ENCODE data around the gene FBLN1.
"Not testable (repeated sequence)": the region's sequence is repeated elsewhere in the genome, so short reads cannot be mapped to it uniquely, and the experiment has no call there.

FBLN1 gene

DNA sequence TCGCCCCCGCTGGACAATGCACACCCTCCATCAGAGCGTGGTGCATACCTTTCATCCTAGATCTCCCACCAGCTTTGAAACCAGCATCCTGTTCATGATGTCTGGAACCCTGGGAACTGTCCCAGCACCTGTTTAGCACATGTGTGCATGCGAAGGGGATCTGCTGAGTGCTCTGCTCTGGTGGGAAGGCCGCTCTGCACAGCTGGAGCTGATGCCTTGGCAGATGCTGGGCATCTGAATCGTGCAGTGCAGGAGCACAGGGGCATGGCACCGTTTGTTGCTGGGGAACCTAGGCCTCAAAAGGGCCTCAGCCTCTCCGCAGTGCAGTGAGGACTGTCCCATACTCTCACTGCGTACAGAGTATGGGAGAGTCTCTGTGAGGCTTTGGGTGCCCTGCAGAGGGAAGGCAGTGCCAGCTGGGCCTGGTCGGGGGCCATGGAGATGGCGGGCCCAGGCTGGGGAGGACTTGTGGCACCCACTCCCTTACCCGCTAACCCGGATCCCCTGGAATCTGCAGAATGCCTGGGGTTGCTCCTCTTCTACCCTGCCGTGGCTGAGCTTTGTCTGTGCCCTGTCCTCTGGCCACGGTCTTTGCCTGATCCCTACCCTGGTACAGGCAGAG lies 96.0 kb downstream of the FBLN1 start:
- no peak overlapping the region for H3K4me3 Mint-ChIP-seq
- ATAC-seq (no peak), DNase-seq (no peak)
- no peaks in the 10 kb centered on the region for H3K9me3 Mint-ChIP-seq
- H3K4me1 Mint-ChIP-seq, result peaks cover 11% of the 10 kb centered on the region
- peak overlapping the region in 1 of 2 donors; percentile 89 for H3K27ac Mint-ChIP-seq
- no peaks in the 10 kb centered on the region for H3K27me3 Mint-ChIP-seq

GRCh38 chr22:45599836-45600577 lies 97.3 kb downstream of the FBLN1 start:
- Mint-ChIP-seq H3K4me3 (no peak overlapping the region), H3K4me1 (peaks cover 11% of the 10 kb centered on the region), H3K27ac (no peak overlapping the region), H3K27me3 (no peaks in the 10 kb centered on the region), H3K9me3 (no peaks in the 10 kb centered on the region)
- ATAC-seq, result no peak
- no peak for DNase-seq

GRCh38 chr22:45600790-45601730 lies 98.4 kb downstream of the FBLN1 start:
- DNase-seq (no peak), ATAC-seq (no peak)
- Mint-ChIP-seq H3K9me3 (no peaks in the 10 kb centered on the region), H3K4me1 (peaks cover 11% of the 10 kb centered on the region), H3K27ac (no peak overlapping the region), H3K27me3 (no peaks in the 10 kb centered on the region), H3K4me3 (no peak overlapping the region)

- no peaks in the 10 kb centered on the region for H3K27me3 Mint-ChIP-seq
- peaks cover 11% of the 10 kb centered on the region for H3K4me1 Mint-ChIP-seq
- no peak overlapping the region for H3K27ac Mint-ChIP-seq
- ATAC-seq, result no peak
- no peak for DNase-seq
- no peak overlapping the region for H3K4me3 Mint-ChIP-seq
- no peaks in the 10 kb centered on the region for H3K9me3 Mint-ChIP-seq
Observed at GRCh38 chr22:45602004-45602733, 99.5 kb downstream of the FBLN1 start.

GRCh38 chr22:45602824-45603595 lies 100.3 kb downstream of the FBLN1 start:
- ATAC-seq (no peak), DNase-seq (no peak)
- no peaks in the 10 kb centered on the region for H3K27me3 Mint-ChIP-seq
- peaks cover 11% of the 10 kb centered on the region for H3K4me1 Mint-ChIP-seq
- H3K27ac Mint-ChIP-seq, result no peak overlapping the region
- no peaks in the 10 kb centered on the region for H3K9me3 Mint-ChIP-seq
- H3K4me3 Mint-ChIP-seq, result no peak overlapping the region

DNA sequence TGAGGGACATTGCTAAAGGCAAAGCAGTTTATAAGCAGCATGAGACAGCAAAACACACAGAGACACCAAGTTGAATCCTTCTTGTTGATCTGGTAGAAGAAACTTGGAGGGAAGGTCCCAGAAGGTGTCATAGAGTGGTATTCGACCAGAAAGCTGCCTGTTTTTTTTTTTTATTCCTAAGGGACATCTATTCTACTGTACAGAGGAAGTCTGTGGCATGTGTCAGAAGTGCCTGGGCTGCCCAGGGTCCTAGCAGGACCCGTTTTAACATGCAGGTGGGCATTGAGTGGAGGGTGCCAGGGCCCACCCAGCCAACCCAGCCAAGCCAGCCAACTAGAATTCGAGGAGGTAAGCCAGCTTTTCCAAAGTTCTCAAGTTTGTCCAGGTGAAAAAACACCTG lies 100.9 kb downstream of the FBLN1 start:
- H3K4me3 Mint-ChIP-seq, result no peak overlapping the region
- H3K9me3 Mint-ChIP-seq, result no peaks in the 10 kb centered on the region
- ATAC-seq, result no peak
- no peaks in the 10 kb centered on the region for H3K27me3 Mint-ChIP-seq
- H3K4me1 Mint-ChIP-seq, result peaks cover 16% of the 10 kb centered on the region
- DNase-seq, result no peak
- peak overlapping the region in 1 of 2 donors; percentile 53 for H3K27ac Mint-ChIP-seq

GRCh38 chr22:45608045-45608444 lies 105.4 kb downstream of the FBLN1 start:
- not testable (repeated sequence) for H3K9me3 Mint-ChIP-seq, H3K27ac Mint-ChIP-seq, H3K4me3 Mint-ChIP-seq, H3K27me3 Mint-ChIP-seq, DNase-seq, ATAC-seq
- H3K4me1 Mint-ChIP-seq, result peaks cover 21% of the 10 kb centered on the region

- Mint-ChIP-seq H3K27ac (peak overlapping the region; percentile 74 to 89), H3K4me1 (peaks cover 21% of the 10 kb centered on the region), H3K4me3 (peak overlapping the region; percentile 12 to 47), H3K9me3 (no peaks in the 10 kb centered on the region), H3K27me3 (no peaks in the 10 kb centered on the region)
- DNase-seq (peak; percentile 21 to 24), ATAC-seq (peak; percentile 87)
Observed at GRCh38 chr22:45608763-45609180, 106.1 kb downstream of the FBLN1 start.

DNA sequence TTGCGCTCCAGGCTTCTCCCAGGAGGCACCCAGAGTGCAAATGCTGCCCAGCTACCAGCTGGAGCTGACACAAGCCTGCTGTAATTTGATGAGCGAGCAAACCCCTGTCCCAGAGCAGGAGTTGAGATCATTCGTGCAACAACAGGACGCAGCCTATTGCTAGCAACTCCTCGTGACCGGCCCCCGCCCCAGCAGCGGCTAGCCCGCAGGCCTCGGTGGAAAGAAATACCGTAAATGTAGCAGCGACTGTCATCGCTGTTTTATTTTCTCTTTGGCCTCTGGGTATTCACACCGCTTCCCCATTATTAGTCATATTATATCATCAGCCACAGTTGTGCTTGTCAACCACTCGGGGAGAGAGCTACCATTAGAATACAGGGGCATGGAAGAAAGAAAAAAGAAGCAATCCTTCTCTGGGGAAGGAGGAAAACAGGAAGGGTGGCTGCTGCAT lies 109.8 kb downstream of the FBLN1 start:
- Mint-ChIP-seq H3K9me3 (no peaks in the 10 kb centered on the region), H3K4me3 (peak overlapping the region; percentile 9 to 57), H3K4me1 (peaks cover 21% of the 10 kb centered on the region), H3K27ac (peak overlapping the region; percentile 49 to 59), H3K27me3 (no peaks in the 10 kb centered on the region)
- ATAC-seq (peak; percentile 74), DNase-seq (peak; percentile 7 to 34)

GRCh38 chr22:45612940-45613339 lies 110.3 kb downstream of the FBLN1 start:
- Mint-ChIP-seq H3K9me3 (no peaks in the 10 kb centered on the region), H3K4me1 (peaks cover 21% of the 10 kb centered on the region), H3K4me3 (peak overlapping the region; percentile 9 to 57), H3K27me3 (no peaks in the 10 kb centered on the region), H3K27ac (peak overlapping the region; percentile 49 to 59)
- DNase-seq (no peak), ATAC-seq (no peak)

GRCh38 chr22:45615364-45615763 lies 112.7 kb downstream of the FBLN1 start:
- Mint-ChIP-seq H3K27me3 (no peaks in the 10 kb centered on the region), H3K4me3 (no peak overlapping the region), H3K27ac (no peak overlapping the region), H3K9me3 (no peaks in the 10 kb centered on the region), H3K4me1 (peaks cover 19% of the 10 kb centered on the region)
- DNase-seq (no peak), ATAC-seq (no peak)

- H3K27me3 Mint-ChIP-seq, result no peaks in the 10 kb centered on the region
- H3K9me3 Mint-ChIP-seq, result no peaks in the 10 kb centered on the region
- no peak for ATAC-seq
- H3K27ac Mint-ChIP-seq, result peak overlapping the region in 1 of 2 donors; percentile 20
- DNase-seq, result no peak
- H3K4me3 Mint-ChIP-seq, result no peak overlapping the region
- H3K4me1 Mint-ChIP-seq, result peaks cover 19% of the 10 kb centered on the region
Observed at GRCh38 chr22:45616432-45616831, 113.7 kb downstream of the FBLN1 start.

- H3K4me3 Mint-ChIP-seq, result no peak overlapping the region
- peaks cover 12% of the 10 kb centered on the region for H3K4me1 Mint-ChIP-seq
- no peaks in the 10 kb centered on the region for H3K27me3 Mint-ChIP-seq
- H3K9me3 Mint-ChIP-seq, result no peaks in the 10 kb centered on the region
- no peak for ATAC-seq
- no peak for DNase-seq
- no peak overlapping the region for H3K27ac Mint-ChIP-seq
Observed at GRCh38 chr22:45617948-45618347, 115.3 kb downstream of the FBLN1 start.

GRCh38 chr22:45620706-45621105 lies 118.0 kb downstream of the FBLN1 start:
- Mint-ChIP-seq H3K9me3 (no peaks in the 10 kb centered on the region), H3K4me1 (peaks cover 12% of the 10 kb centered on the region), H3K4me3 (no peak overlapping the region), H3K27ac (no peak overlapping the region), H3K27me3 (no peaks in the 10 kb centered on the region)
- DNase-seq (no peak), ATAC-seq (no peak)
